GM20000 (cell line): ENCODE data around the gene WWOX.

Source experiments
- DNase-seq: peaks from one replicate; pipeline ENCODE4 v3.0.0; 2012; ENCODE audit warnings: low spot score
- CTCF ChIP-seq: IDR thresholded peaks from 2 replicates; pipeline ENCODE4 v1.5.1; 2012; ENCODE audit warnings: mild to moderate bottlenecking, control low read depth; ENCODE audit errors: extremely low read depth, missing control alignments

WWOX gene

GRCh38 chr16:78773291-78773702 is 673.8 kb downstream of the WWOX start:
- DNase-seq = no peak
- no peak for TF ChIP-seq CTCF

- TF ChIP-seq CTCF = no peak
- no peak for DNase-seq
These were observed 674.3 kb downstream of the WWOX start for GRCh38 chr16:78773706-78774105.

GRCh38 chr16:78775161-78775561 is 675.7 kb downstream of the WWOX start:
- no peak for TF ChIP-seq CTCF

GRCh38 chr16:78778101-78779004 is 678.9 kb downstream of the WWOX start:
- TF ChIP-seq CTCF = no peak
- DNase-seq = no peak

More at GRCh38 chr16:78775161-78775561, 675.7 kb downstream of the WWOX start:
- DNase-seq = no peak

GRCh38 chr16:78780808-78781207 is 681.4 kb downstream of the WWOX start:
- TF ChIP-seq CTCF = no peak
- DNase-seq = no peak

- DNase-seq = no peak
- no peak for TF ChIP-seq CTCF
These were observed 683.1 kb downstream of the WWOX start for GRCh38 chr16:78782572-78782971.

GRCh38 chr16:78783570-78784079 is 684.2 kb downstream of the WWOX start:
- DNase-seq = no peak
- TF ChIP-seq CTCF = no peak
